Mammary epithelial cell (primary cell): ENCODE results near the gene EIF2B1.

Experiments
- EZH2 ChIP-seq: IDR thresholded peaks from 2 replicates; pipeline ENCODE4 v1.6.1; 2012; ENCODE audit warnings: low read length, inconsistent platforms, borderline replicate concordance
- TF ChIP-seq, protein P1 (sequence below), 2 donors: IDR thresholded peaks in 1 of 2; conservative IDR thresholded peaks in 1 of 2; 2 replicates each; pipeline ENCODE4 v1.5.1; 2011 to 2012; ENCODE audit warnings: inconsistent platforms in 2 of 2, low read length in 2 of 2, mild to moderate bottlenecking in 2 of 2, control low read depth in 1 of 2, low read depth in 1 of 2; ENCODE audit not compliant: insufficient read depth in 1 of 2; ENCODE audit errors: extremely low read depth in 1 of 2

DNA sequence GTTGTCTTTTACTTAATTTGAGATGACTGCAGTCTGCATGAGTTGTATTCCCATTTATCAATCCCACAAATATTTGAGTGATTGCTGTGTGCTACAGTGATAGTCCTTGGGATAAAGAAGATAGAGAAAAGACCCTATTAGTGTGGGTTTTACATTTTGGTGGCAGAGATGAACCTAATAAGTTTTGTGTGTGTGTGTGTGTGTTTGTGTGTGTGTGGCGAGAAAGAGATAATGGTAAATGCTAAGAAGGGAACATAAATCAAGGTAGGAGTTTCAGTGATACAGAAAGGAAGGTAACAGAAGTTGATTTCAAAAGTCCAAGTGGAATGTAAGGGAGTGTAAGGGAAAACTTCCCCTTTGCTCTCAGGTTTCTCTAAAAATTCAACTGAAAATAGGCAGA lies 34.2 kb downstream of the EIF2B1 start:
- TF ChIP-seq, protein P1, sequence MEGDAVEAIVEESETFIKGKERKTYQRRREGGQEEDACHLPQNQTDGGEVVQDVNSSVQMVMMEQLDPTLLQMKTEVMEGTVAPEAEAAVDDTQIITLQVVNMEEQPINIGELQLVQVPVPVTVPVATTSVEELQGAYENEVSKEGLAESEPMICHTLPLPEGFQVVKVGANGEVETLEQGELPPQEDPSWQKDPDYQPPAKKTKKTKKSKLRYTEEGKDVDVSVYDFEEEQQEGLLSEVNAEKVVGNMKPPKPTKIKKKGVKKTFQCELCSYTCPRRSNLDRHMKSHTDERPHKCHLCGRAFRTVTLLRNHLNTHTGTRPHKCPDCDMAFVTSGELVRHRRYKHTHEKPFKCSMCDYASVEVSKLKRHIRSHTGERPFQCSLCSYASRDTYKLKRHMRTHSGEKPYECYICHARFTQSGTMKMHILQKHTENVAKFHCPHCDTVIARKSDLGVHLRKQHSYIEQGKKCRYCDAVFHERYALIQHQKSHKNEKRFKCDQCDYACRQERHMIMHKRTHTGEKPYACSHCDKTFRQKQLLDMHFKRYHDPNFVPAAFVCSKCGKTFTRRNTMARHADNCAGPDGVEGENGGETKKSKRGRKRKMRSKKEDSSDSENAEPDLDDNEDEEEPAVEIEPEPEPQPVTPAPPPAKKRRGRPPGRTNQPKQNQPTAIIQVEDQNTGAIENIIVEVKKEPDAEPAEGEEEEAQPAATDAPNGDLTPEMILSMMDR (conservative IDR thresholded peaks at IDR 0.05 in 1 of 2, IDR thresholded peaks at IDR 0.05 in 1 of 2; ENCODE audit: extremely low read depth in 1 of 2, insufficient read depth in 1 of 2, low read depth in 1 of 2, low read length in 2 of 2), result no peak
- TF ChIP-seq EZH2, result no peak
